ENCODE results near the gene ATP6V1G1. TPM values are rescaled to one million over a fixed set of nuclear protein-coding genes. Genes with fewer than 3 reads are reported as not detected.
"Not testable (repeated sequence)": the region's sequence is repeated elsewhere in the genome, so short reads cannot be mapped to it uniquely, and the experiment has no call there.

ATP6V1G1 gene
- total RNA-seq, 4 donors from 2014 or later = 105 to 191 (median 176) TPM

DNA sequence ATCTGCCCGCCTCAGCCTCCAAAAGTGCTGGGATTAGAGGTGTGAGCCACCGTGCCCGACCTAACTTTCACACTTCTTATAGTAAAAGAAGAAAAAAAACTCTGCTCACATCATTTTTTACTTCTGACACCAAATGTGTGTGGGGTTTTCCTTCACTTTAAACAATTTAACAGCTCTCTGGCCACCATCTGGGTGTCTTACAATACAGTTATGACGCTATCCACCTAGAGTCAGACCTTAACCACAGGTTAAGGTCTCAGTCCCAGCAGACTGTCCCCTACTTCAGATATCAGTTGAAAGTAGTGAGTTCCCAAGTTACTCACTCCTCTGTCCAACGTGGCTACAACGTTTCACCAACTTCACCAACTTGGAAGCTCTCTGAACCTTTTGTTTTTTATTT lies 15.4 kb upstream of the ATP6V1G1 start:
- intact Hi-C loops (cut with DNase I; ENCODE audit: low total_unique reads) (no loop called here), in situ Hi-C loops (cut with MboI; ENCODE audit: low sequenced_read_pairs in 4 of 4) (no loop called here)
- no peak overlapping the region for H3K4me3 ChIP-seq
- H3K4me1 ChIP-seq = no peaks in the 10 kb centered on the region
- no peaks in the 10 kb centered on the region for H3K9me3 ChIP-seq
- TF ChIP-seq POLR2A (IDR thresholded peaks at IDR 0.05) = no peak
- TF ChIP-seq, protein P1, sequence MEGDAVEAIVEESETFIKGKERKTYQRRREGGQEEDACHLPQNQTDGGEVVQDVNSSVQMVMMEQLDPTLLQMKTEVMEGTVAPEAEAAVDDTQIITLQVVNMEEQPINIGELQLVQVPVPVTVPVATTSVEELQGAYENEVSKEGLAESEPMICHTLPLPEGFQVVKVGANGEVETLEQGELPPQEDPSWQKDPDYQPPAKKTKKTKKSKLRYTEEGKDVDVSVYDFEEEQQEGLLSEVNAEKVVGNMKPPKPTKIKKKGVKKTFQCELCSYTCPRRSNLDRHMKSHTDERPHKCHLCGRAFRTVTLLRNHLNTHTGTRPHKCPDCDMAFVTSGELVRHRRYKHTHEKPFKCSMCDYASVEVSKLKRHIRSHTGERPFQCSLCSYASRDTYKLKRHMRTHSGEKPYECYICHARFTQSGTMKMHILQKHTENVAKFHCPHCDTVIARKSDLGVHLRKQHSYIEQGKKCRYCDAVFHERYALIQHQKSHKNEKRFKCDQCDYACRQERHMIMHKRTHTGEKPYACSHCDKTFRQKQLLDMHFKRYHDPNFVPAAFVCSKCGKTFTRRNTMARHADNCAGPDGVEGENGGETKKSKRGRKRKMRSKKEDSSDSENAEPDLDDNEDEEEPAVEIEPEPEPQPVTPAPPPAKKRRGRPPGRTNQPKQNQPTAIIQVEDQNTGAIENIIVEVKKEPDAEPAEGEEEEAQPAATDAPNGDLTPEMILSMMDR (IDR thresholded peaks at IDR 0.05 in 4 of 5, conservative IDR thresholded peaks at IDR 0.05 in 1 of 5) = no peak
- no peak overlapping the region for H3K27ac ChIP-seq
- DNase-seq (no peak), ATAC-seq (no peak)
- H3K27me3 ChIP-seq = no peaks in the 10 kb centered on the region
- no peaks in the 10 kb centered on the region for H3K36me3 ChIP-seq

DNA sequence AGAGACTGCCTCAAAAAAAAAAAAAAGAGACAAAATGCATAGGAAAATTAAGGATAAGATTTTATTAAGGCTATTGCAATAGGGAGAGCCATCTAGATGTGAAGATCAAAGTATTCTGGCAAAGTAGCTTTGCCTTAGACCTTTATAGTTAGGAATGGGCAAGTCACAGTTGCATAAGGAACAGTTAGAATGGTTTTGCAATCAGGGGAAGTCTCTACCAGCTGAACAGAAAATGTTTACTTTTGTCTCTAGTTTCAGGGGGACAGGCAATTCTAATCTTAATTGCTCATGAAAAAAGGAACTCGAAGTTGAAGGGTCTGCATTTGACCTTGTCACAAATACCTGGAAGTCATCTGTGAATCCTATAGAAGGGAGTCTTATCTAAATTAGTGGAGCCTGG lies 13.1 kb upstream of the ATP6V1G1 start:
- no peaks in the 10 kb centered on the region for H3K27me3 ChIP-seq
- no peak for TF ChIP-seq POLR2A (IDR thresholded peaks at IDR 0.05)
- TF ChIP-seq, protein P1 (IDR thresholded peaks at IDR 0.05 in 4 of 5, conservative IDR thresholded peaks at IDR 0.05 in 1 of 5) = no peak
- H3K4me3 ChIP-seq = no peak overlapping the region
- DNase-seq = no peak
- H3K27ac ChIP-seq = no peak overlapping the region
- intact Hi-C loops (cut with DNase I; ENCODE audit: low total_unique reads) (no loop called here), in situ Hi-C loops (cut with MboI; ENCODE audit: low sequenced_read_pairs in 4 of 4) (no loop called here)
- no peaks in the 10 kb centered on the region for H3K36me3 ChIP-seq
- H3K9me3 ChIP-seq = no peaks in the 10 kb centered on the region
- ATAC-seq = no peak
- H3K4me1 ChIP-seq = no peaks in the 10 kb centered on the region

DNA sequence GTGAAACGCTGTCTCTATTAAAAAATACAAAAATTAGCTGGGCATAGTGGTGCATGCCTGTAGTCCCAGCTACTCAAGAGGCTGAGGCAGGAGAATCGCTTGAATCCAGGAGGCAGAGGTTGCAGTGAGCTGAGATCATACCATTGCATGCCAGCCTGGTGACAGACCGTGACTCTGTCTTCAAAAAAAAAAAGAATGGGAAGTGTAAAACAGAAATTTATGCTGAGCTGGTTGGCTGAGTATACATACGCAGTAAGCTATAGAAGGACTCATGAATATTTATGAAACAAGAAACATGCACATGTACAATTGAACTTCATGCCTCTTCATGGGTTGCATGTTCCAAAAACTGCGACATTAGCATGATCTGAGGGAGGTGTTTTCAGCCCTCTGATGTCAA lies 10.8 kb upstream of the ATP6V1G1 start:
- intact Hi-C loops (cut with DNase I; ENCODE audit: low total_unique reads); ATAC-seq: not testable (repeated sequence)

DNA sequence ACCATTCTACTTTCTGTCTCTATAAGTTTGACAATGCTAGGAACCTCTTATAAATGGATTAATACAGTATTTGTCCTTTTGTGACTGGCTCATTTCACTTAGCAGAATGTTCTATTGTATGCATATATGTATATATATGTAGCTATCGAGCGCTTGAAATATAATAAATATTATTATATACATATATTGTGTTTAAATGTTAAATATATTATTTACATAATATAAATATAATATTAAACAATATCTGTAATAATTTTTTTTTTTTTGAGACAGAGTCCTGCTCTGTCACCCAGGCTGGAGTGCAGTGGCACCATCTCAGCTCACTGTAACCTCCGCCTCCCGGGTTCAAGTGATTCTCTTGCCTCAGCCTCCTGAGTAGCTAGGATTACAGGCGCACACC lies 9.4 kb upstream of the ATP6V1G1 start:
- H3K27me3 ChIP-seq; H3K4me1 ChIP-seq; DNase-seq; H3K27ac ChIP-seq; H3K4me3 ChIP-seq; ATAC-seq; H3K9me3 ChIP-seq; in situ Hi-C loops (cut with MboI; ENCODE audit: low sequenced_read_pairs in 4 of 4); H3K36me3 ChIP-seq; intact Hi-C loops (cut with DNase I; ENCODE audit: low total_unique reads): not testable (repeated sequence)

More for the DNA sequence above, 10.8 kb upstream of the ATP6V1G1 start:
- in situ Hi-C loops (cut with MboI; ENCODE audit: low sequenced_read_pairs in 4 of 4); H3K27ac ChIP-seq; H3K27me3 ChIP-seq; DNase-seq; H3K4me3 ChIP-seq; H3K36me3 ChIP-seq; H3K4me1 ChIP-seq; H3K9me3 ChIP-seq: not testable (repeated sequence)

DNA sequence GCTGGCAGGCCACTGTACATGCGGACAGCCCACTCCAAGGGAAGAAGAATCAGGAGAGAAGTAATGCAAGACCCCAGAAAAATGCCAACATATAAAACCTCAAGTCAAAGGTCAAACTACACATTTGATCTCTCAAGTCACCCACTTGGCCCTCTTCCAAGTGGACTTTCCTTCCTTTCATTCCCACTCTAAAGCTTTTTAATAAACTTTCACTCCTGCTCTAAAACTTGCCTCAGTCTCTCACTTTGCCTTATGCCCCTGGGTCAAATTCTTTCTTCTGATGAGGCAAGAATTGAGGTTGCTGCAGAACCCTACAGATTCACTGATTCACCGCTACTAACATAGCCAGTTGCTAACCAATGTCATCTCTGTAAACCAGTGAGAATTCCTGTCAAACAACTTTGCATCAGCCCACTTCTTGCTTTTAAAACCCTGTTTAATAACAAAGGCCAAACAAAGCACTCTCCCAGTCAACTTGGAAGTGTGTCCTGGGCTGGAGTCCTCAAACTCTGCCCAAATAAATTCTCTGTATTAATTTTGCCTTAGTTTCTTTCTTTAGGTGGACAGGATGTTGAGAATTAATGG lies 6.9 kb upstream of the ATP6V1G1 start:
- H3K36me3 ChIP-seq = no peaks in the 10 kb centered on the region
- intact Hi-C loops (cut with DNase I; ENCODE audit: low total_unique reads) (loop anchor here (10.0 kb wide), 1 partner anchor 1096 kb away; no protein-coding TSS in a partner anchor), in situ Hi-C loops (cut with MboI; ENCODE audit: low sequenced_read_pairs in 4 of 4) (no loop called here)
- H3K4me3 ChIP-seq = no peak overlapping the region
- no peak for TF ChIP-seq POLR2A (IDR thresholded peaks at IDR 0.05)
- TF ChIP-seq, protein P1 (IDR thresholded peaks at IDR 0.05 in 4 of 5, conservative IDR thresholded peaks at IDR 0.05 in 1 of 5) = no peak
- H3K4me1 ChIP-seq = no peaks in the 10 kb centered on the region
- H3K27ac ChIP-seq = no peak overlapping the region
- no peak for ATAC-seq
- H3K27me3 ChIP-seq = no peaks in the 10 kb centered on the region
- H3K9me3 ChIP-seq = no peaks in the 10 kb centered on the region
- no peak for DNase-seq
